ENCODE data around the gene MINK1.
"Not testable (repeated sequence)": the region's sequence is repeated elsewhere in the genome, so short reads cannot be mapped to it uniquely, and the experiment has no call there.

MINK1 gene

GRCh38 chr17:4843321-4844000 lies 10.3 kb downstream of the MINK1 start:
- in situ Hi-C loops (cut with MboI; ENCODE audit: low sequenced_read_pairs): no loop called here

GRCh38 chr17:4845118-4845517 lies 12.0 kb downstream of the MINK1 start:
- in situ Hi-C loops (cut with MboI; ENCODE audit: low sequenced_read_pairs): no loop called here

GRCh38 chr17:4846635-4847390 lies 13.7 kb downstream of the MINK1 start:
- in situ Hi-C loops (cut with MboI; ENCODE audit: low sequenced_read_pairs): no loop called here

GRCh38 chr17:4849011-4849536 lies 15.9 kb downstream of the MINK1 start:
- in situ Hi-C loops (cut with MboI; ENCODE audit: low sequenced_read_pairs): no loop called here

- in situ Hi-C loops (cut with MboI; ENCODE audit: low sequenced_read_pairs): no loop called here
Measured at GRCh38 chr17:4850246-4850645, 17.1 kb downstream of the MINK1 start.

- in situ Hi-C loops (cut with MboI; ENCODE audit: low sequenced_read_pairs): no loop called here
Measured at GRCh38 chr17:4851084-4851483, 17.9 kb downstream of the MINK1 start.

GRCh38 chr17:4852567-4853207 lies 19.5 kb downstream of the MINK1 start:
- in situ Hi-C loops (cut with MboI; ENCODE audit: low sequenced_read_pairs): no loop called here

GRCh38 chr17:4853208-4853671 lies 20.1 kb downstream of the MINK1 start:
- in situ Hi-C loops (cut with MboI; ENCODE audit: low sequenced_read_pairs): no loop called here

GRCh38 chr17:4854111-4854681 lies 21.1 kb downstream of the MINK1 start:
- in situ Hi-C loops (cut with MboI; ENCODE audit: low sequenced_read_pairs): no loop called here

- in situ Hi-C loops (cut with MboI; ENCODE audit: low sequenced_read_pairs): no loop called here
Measured at GRCh38 chr17:4856271-4856936, 23.3 kb downstream of the MINK1 start.

GRCh38 chr17:4856937-4857314 lies 23.8 kb downstream of the MINK1 start:
- in situ Hi-C loops (cut with MboI; ENCODE audit: low sequenced_read_pairs): no loop called here

GRCh38 chr17:4857347-4857746 lies 24.2 kb downstream of the MINK1 start:
- in situ Hi-C loops (cut with MboI; ENCODE audit: low sequenced_read_pairs): not testable (repeated sequence)

GRCh38 chr17:4858068-4858881 lies 25.1 kb downstream of the MINK1 start:
- in situ Hi-C loops (cut with MboI; ENCODE audit: low sequenced_read_pairs): no loop called here

GRCh38 chr17:4858882-4859260 lies 25.7 kb downstream of the MINK1 start:
- in situ Hi-C loops (cut with MboI; ENCODE audit: low sequenced_read_pairs): no loop called here

- in situ Hi-C loops (cut with MboI; ENCODE audit: low sequenced_read_pairs): no loop called here
Measured at GRCh38 chr17:4859816-4860625, 26.9 kb downstream of the MINK1 start.

GRCh38 chr17:4860651-4861050 lies 27.5 kb downstream of the MINK1 start:
- in situ Hi-C loops (cut with MboI; ENCODE audit: low sequenced_read_pairs): no loop called here

- in situ Hi-C loops (cut with MboI; ENCODE audit: low sequenced_read_pairs): no loop called here
Measured at GRCh38 chr17:4861052-4861451, 27.9 kb downstream of the MINK1 start.

- in situ Hi-C loops (cut with MboI; ENCODE audit: low sequenced_read_pairs): no loop called here
Measured at GRCh38 chr17:4862720-4863119, 29.6 kb downstream of the MINK1 start.

- in situ Hi-C loops (cut with MboI; ENCODE audit: low sequenced_read_pairs): no loop called here
Measured at GRCh38 chr17:4863321-4863720, 30.2 kb downstream of the MINK1 start.

All from hTERT RPE-1 (cell line).